Stimulated activated CD4-positive, alpha-beta T cell treated with anti-CD3 and anti-CD28 coated beads, Interleukin-4, amount 100 ng/mL, for 48 hours (primary cell): ENCODE measurements around the gene CDAN1.

Experiments
- DNase-seq, 2 donors: peaks; one replicate each; pipeline ENCODE4 v3.0.0-alpha.2; 2020; ENCODE audit warnings: low read depth in 2 of 2

The CDAN1 gene

GRCh38 chr15:42711746-42712145 is 25.2 kb downstream of the CDAN1 start:
- DNase-seq: no peak

GRCh38 chr15:42710662-42711061 is 26.3 kb downstream of the CDAN1 start:
- DNase-seq: no peak

GRCh38 chr15:42707873-42708544 is 28.9 kb downstream of the CDAN1 start:
- no peak for DNase-seq

- no peak for DNase-seq
Observed at GRCh38 chr15:42707068-42707467, 29.9 kb downstream of the CDAN1 start.

GRCh38 chr15:42705336-42705735 is 31.6 kb downstream of the CDAN1 start:
- no peak for DNase-seq

- peak; percentile 36 to 45 for DNase-seq
Observed at GRCh38 chr15:42704492-42704926, 32.4 kb downstream of the CDAN1 start.

- DNase-seq: no peak
Observed at GRCh38 chr15:42696626-42697025, 40.3 kb downstream of the CDAN1 start.

GRCh38 chr15:42695527-42696071 is 41.3 kb downstream of the CDAN1 start:
- DNase-seq: no peak

- DNase-seq: no peak
Observed at GRCh38 chr15:42694398-42694797, 42.5 kb downstream of the CDAN1 start.

- no peak for DNase-seq
Observed at GRCh38 chr15:42693942-42694341, 43.0 kb downstream of the CDAN1 start.

- no peak for DNase-seq
Observed at GRCh38 chr15:42693496-42693895, 43.4 kb downstream of the CDAN1 start.

GRCh38 chr15:42692997-42693396 is 43.9 kb downstream of the CDAN1 start:
- DNase-seq: no peak

- no peak for DNase-seq
Observed at GRCh38 chr15:42692536-42692935, 44.4 kb downstream of the CDAN1 start.

- DNase-seq: no peak
Observed at GRCh38 chr15:42691770-42692169, 45.2 kb downstream of the CDAN1 start.

- no peak for DNase-seq
Observed at GRCh38 chr15:42691308-42691707, 45.6 kb downstream of the CDAN1 start.

- no peak for DNase-seq
Observed at GRCh38 chr15:42688301-42688700, 48.6 kb downstream of the CDAN1 start.

GRCh38 chr15:42687740-42688139 is 49.2 kb downstream of the CDAN1 start:
- DNase-seq: no peak

- DNase-seq: no peak
Observed at GRCh38 chr15:42686281-42686680, 50.6 kb downstream of the CDAN1 start.

- DNase-seq: no peak
Observed at GRCh38 chr15:42681119-42681518, 55.8 kb downstream of the CDAN1 start.

- DNase-seq: peak; percentile 42 to 47
Observed at GRCh38 chr15:42680142-42680482, 56.8 kb downstream of the CDAN1 start.

- no peak for DNase-seq
Observed at GRCh38 chr15:42679285-42680141, 57.4 kb downstream of the CDAN1 start.

- no peak for DNase-seq
Observed at GRCh38 chr15:42675021-42675420, 61.9 kb downstream of the CDAN1 start.

GRCh38 chr15:42674472-42674871 is 62.5 kb downstream of the CDAN1 start:
- no peak for DNase-seq
